Activated CD4-positive, alpha-beta T cell treated with anti-CD3 and anti-CD28 coated beads for 1 hour (primary cell): ENCODE data around the gene RXRG.

Experiments
- DNase-seq: peaks from one replicate; pipeline ENCODE4 v3.0.0-alpha.2; 2020

RXRG gene

DNA sequence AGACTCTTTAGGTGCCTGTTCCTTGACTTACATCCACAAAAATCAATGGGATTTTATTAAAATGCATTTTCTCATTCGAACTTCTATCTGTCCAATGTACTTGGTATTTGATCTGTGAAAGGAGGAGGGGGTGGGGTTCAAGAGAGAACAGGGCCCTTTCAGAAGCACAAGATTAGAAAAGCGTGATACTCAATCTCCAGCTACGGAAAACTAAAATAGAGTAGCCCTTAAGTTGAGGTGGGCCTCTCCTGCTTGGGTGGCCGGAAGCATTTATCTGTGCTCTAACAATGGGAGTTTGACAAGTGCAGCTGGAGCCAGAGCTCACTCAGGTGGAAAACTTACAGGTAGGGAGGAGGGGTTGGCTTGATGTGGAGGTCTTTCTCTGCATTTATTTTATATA is 462 bp upstream of the RXRG start:
- DNase-seq = no peak

DNA sequence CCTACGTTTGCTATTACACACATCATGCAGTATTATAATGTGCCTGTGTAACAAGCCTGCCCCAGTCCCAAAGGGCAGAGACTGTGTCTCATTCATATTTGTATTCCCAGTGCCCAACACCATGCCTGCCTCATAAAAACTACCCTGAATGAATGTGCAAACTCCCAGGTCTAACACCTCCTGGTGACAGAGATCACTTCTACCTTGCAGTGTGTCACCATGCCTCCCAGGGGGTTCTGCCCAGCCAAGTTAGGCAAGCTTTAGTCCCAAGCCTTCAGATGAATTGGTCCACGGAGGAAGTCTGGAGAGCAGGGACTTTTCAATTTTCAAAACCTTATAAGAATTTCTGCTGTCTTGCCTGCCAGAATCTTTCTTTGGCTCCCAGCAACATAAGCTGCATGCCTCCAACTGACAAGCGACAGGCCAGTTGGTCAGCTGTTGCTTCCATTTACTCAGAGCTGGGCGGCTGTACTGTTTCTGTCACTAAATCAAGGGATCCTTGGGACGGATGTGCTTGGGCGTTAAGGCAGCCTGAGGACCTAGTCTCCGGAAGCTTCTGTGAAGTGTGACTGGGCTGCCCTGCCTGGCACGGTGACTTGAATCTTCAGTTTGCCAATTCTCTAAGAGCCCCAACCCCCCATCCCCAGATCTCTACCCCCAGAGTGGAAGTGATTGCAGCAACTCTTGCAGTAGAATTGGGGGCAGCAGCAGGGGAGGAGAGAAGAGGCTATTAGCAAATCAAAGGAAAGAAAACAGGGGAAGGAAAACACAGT is 1.2 kb downstream of the RXRG start:
- DNase-seq = no peak

DNA sequence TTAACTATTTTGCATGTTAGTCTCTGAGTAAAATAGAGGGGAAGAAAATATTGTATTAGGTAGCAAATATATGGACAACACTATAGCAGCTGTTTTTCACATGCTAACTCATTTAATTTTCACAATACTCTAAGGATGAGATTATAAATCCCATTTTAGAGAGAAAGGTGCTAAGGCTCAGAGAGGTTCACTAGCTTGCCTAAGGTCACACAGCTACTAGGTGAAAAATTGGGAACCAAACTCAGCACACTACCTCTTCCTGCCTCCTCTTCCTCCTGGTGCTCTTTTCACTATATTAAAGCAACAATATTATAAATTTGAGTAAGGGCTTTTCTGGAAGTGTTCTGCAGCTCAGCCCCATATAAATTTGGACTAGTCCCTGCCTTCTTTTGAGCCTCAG is 2.3 kb downstream of the RXRG start:
- no peak for DNase-seq

DNA sequence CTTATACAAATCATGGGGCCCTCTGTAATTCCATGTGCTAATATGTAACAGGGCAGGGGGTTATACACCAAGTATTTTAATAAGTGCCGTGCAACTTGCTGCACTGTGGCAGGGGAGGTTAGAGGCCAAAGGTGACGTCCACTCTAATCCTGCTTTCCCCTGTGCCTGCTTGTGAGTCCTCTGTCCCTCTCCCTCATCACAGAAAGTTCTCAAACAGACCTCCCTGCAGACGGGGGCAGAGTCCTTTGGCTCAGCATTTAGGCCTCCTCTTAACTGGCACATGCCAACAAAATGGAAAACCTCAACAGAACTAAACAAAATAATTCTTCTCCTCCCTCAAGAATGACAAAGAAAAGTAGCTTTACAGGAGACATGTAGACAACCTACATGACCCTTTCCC is 2.9 kb downstream of the RXRG start:
- DNase-seq = no peak

DNA sequence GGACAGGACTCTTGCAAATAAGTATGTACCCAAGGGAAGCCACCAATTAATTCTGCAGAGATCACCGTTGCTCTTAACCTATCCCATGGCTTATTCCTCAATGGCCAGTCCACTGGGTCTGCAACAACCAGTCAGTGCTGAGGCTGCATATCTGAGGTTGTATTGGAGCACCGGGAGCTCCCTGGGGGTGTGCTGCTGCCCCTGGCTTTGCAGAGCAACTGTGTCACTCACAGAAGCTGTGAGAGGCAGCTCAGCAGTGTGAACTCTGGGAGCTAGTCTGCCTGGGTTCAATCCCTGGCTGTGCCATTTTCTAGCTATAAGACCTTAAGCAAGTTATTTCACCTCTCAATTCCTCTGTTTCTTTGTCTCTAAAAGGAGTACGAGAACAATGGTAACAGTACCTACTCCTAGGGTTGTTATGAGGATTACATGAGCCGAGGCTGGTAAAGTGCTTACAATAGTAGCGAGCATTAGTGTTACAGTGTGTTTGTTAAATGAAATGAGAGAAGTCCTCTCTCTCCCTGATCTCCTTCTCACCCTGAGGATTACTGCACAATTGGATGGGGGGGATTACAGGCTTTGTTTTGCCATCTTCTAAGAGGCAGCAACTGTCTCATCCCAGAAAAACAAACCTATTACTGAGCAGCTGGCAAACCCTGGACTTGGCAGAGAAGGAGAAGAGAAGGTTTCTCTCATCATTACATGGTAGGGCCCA is 3.6 kb downstream of the RXRG start:
- no peak for DNase-seq

DNA sequence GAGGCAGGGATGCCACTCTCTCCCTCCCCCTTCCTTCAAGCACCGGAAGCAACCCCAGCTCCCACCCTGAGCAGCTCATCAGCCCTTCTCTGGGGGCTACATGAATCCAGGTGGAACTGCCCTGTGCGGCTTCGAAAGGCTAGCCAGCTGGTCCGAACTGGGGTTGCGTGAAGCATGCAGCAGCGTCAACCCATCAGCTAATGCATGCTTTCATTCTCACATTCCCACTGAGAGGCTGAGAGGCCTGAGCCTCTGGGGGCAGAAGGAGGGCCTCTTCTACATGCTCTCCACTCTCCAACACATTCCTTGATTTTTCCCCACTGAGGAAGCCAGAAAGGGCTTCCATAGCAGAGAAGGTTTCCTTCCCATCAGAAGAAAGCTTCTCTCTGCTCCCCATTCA is 5.6 kb downstream of the RXRG start:
- no peak for DNase-seq

DNA sequence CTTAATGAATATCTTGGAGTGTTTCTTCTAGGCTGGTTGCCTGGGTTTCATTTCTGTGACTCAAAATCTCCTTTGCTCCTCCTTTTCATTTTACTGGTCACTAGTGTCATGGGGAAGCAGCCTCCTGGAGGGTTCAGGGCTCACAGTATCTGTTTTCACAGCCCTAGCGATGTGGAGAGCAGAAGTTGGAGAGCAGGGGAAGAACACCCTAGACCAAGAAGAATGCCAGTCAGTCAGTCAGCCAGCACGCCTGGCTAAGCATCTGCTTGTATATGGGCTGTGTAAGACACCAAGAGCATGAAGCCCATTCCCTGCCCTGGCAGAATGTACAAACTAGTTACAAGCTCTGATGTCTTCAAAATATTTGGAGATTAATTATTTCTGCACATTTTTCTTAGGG is 7.9 kb downstream of the RXRG start:
- DNase-seq = no peak

DNA sequence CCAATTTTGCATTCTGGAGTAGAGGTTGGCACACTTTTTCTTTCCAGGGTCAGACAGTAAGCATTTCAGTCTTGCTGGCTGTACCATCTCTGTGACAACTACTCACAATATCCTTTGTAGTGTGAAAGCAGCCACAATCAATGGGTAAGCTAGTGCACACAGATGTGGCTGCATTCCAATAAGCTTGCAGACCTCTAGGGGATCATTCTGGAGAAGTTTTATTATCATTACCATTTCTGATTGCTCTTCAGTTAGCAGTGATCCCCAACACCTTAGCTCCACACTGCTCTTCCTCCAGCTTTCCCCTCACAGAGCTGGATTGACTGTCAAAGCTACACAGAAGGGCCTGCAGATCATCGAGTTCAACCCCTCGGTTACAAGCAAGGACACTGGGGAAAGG is 9.1 kb downstream of the RXRG start:
- DNase-seq = no peak

DNA sequence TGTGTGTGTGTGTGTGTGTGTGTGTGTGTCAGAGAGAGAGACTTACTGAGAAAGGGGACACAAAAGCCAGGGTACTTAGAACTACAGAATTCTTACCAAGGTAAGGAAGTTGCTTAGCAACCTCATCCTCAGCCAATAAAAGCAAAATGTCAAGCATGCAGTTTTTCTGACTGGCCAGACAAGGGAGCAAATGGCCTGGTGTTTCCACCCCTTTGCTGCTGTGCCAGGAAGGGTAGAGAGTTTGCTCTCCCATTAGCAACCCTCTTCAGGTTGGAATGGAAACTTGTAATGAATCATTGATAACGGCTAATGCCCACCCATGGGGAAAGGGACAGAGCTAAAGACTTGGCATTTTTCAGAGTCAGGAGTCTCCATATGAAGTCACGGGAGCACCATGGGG is 10.6 kb downstream of the RXRG start:
- DNase-seq = no peak

DNA sequence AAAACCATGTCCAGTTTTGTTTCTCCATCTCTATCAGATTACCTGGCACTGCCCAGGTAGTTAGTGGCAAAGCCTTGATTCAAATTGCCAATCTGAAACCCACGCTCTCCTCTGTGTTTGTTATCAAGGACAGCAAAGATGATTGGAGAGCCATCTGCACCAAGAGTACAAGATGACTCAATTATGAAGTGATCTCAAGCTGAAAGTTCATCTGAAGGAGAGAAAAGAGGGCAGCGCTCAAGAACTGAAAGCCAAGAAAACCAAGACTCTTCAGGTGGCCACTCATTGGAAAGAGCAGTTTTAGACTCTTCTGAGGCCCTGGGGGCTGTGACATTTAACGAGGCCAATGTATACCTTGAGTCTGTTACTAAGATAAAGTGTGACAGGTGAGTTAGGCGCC is 13.8 kb downstream of the RXRG start:
- no peak for DNase-seq

DNA sequence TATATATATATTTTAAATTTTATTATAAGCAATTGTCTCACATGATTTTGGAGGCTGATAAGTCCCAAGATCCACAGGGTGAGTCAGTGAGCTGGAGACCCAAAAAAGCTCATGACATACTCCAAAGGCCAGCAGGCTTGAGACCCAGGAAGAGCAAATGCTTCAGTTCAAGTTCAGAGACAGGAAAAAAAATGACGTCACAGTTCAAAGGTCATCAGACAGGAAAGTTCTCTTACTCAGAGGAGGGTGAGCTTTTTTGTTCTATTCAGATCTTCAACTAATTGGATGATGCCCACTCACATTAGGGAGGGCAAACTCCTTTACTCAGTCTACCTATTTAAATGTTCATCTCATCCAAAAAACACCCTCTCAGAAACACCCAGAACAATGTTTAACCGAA is 18.2 kb downstream of the RXRG start:
- no peak for DNase-seq

DNA sequence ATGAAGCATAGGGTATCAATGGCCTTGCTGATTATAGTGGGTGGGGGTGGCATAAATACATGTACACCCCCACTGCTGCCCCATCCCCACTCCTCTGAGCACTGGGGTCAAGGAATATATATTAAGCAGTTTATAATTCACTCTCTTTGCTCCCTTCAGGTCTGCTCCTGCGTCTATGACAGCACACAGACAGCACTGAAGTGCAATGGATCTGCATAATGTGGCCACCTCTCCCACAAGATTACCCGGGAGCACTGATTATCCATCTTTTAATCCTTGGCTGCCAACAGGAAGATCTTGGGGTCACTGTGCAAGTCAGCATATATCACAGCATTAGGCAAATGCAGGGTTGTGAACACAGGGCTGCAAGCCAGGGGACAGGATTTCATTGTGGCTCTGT is 19.3 kb downstream of the RXRG start:
- no peak for DNase-seq

DNA sequence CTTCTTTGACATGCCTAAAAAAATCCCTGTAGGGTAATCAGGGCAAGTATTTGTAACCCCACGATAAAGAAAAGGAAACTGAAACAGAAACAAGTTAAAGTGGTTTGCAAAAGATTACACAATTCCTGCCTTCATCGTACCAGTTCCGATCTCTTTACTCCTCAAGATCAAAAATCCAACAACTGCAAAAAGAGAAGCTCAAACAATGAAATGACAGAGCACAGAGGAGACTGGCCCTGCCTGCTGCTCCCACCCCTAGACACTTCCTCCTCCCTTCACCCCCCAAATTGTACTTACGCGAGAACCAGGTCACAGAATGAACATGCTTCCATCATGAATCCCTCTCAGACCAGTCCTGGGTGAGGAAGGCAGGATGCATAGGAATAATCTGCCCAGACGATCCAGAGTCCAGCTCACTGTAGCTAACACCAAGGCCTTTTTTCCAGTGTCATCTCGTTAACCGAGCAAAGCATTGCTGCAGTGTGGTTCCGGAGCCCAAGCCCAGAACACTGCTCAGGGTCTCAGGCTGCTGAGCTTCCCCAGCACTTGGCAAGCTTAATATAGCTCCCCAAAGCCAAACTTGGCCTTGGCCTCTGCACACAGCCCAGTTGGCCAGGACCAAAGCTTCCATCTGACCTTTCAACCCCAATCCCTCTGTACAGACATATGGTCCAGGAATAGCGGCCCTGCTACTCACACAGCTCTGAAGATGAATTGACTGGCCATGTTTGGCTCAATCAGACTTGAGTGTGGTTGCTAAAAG is 20.3 kb downstream of the RXRG start:
- DNase-seq = no peak

DNA sequence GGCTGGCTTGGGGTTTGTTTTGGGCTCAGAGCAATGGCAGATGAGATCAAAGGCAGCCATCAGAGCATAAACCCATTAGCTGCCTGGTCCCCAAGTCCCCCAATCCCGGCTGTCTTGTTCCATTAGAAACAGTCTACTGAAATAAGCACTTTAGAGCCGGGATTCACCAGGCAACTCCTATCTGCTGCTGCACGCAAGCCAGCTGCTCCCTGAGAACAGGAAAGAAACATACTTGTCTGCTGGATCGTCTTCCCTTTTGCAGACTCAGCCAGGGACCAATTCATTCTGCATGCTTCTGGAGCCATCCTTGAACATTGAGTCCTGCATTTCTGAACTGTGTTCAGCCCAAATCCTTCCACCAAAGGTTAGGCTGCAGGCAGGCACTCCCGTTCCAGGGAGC is 21.8 kb downstream of the RXRG start:
- no peak for DNase-seq

DNA sequence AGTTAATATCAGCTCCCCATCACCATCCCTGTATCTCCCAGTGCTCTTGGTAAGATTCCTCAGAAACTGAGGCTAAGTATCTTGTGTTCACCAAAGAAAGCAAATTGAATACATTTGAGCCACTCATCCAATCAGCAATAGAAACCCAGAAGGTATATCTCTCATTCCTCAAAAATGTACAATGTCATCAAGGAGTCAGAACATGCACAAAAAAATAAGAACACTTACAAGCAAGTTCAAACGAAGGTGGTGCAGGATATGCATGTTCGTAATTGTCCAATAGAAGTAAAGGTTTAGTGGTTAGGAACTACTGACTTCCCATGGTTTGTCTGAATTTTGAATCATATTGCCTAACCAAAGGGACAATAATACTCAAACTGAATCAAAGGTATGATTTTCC is 24.3 kb downstream of the RXRG start:
- DNase-seq = no peak

DNA sequence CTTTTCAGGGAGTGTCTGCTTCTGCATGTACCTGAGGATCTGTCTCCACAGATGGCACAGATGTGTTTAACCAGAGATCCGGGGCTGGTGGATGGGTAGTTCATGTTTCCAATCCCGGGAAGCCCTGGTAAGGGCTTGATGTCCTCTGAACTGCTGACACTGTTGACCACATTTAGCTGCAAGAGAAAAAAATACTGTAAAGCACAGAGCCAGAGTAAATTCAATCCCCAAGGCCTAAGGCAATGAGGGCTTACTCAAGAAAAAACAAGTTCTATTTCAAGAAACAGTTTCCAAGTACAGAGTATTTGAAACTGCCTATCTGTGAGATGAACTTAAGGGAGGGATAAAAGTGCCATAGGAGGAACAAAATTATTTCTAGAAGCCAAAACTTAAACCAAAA is 25.1 kb downstream of the RXRG start:
- no peak for DNase-seq

DNA sequence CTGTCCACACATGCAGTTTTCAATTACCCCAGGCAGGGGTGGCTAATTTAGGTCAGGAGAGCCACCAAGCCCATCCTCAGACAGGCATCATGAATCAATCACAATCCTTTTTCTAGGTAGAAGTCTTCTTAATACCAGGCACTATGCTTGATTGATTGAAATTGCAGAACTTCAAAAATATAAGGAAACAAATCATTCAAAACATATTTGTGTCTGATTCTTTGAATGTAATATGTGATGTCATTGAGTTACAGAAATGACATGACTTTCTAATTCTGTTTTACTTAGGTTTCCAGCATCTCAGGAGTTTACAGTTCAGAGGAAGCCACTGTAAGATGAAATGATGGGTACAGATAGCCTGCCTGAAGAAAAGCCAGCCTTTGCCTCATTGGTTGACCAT is 26.7 kb downstream of the RXRG start:
- DNase-seq = no peak

DNA sequence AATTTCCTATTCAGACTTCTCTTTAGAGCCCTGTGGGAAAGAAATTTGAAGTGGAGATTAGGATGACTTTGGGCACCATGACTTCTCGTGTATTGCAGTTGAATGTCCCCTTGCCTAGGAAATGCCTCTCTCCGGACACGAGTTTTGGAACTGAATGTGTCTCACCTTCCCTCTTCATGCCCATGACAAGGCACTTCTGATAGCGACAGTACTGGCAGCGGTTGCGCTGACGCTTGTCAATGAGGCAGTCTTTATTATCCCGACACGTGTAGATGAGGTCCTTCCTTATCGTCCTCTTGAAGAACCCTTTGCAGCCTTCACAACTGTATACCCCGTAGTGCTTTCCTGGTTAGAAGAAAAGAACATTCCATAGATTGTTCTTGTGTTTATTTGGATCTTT is 28.1 kb downstream of the RXRG start:
- no peak for DNase-seq

DNA sequence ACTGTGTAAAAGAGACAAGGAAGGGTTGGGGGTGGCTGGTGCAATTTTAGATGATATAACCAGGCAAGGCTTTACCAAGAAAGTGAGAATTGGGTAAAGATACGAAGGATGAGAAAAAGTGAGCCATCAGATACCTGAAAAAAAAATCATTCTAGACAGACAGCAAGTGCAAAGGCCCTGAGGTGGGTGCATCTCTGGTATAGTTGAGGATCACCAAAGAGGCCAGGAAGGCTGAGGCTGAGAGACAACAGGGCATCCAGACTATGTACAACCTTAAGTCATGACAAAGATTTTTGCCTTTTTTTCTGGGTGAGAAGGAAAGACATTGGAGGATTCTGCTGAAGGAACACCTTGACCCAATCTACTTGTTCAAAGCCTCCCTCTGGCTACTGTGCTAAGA is 29.9 kb downstream of the RXRG start:
- no peak for DNase-seq

DNA sequence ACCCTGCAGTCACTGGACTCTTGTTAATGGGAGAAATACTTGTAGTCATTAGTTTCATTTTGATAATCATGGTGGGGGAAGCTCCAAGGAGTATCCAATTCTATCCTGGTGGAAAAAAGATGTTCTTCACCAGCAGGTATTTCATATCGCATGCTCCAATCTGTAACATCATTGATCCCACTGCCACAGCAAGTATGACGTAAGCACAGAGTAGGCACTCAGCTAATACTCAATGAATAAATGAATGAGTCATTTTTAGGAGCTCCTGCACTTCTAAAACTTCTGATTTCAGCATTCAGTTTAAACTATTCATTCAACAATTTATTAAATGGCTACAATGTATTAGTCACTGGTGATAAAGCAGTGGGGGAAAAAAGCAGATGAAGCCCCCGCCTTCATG is 30.3 kb downstream of the RXRG start:
- DNase-seq = no peak

DNA sequence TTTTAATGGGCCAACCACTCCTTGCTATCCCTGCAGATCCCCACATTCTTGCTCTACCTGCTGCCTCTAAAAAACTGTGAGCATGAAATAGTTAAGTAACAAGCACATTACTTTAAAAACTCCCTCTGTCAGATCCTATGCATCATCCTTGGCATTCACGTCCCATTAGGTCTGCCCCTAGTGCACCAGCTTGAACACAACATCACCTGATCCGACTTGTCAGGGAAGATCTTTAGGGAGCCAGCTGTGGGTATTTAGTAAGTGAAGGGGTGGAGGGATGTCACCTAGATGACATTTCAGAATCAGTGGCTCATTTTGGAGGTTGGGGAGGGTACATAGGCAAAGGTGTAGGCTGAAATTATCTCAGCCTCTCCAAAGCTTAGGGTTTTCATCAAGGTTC is 33.5 kb downstream of the RXRG start:
- no peak for DNase-seq

DNA sequence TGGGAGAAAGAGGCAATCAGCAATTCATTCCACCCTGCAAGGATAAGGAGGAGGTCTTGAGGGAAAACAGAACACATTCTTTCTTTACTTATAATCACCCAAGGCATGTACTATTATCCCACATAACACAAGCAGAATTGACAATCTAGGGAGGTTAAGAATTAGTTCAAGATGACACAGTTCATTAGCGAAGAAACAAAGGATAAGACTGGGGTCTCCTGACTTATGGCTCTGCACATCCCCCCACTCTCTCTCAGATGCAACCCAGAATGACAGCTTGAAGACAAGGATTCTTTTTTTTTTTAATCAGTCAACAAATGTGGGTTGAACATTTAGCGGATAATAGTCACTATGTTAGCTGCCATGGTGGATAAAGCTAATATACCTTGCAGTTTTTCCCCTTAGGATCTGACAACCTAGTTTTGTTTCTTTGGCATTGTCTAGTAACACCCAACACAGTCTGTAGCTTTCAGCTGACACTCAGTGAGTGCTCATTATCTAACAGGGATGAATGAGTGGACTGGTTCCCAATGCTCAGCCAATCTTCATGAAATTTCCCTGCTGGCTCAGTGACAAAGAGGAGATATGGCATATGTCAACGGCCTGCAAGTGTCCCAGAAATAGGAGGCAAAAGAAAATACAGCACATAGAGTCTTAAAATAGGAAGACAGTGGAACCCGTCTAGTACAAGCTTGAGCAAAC is 35.1 kb downstream of the RXRG start:
- DNase-seq = no peak

DNA sequence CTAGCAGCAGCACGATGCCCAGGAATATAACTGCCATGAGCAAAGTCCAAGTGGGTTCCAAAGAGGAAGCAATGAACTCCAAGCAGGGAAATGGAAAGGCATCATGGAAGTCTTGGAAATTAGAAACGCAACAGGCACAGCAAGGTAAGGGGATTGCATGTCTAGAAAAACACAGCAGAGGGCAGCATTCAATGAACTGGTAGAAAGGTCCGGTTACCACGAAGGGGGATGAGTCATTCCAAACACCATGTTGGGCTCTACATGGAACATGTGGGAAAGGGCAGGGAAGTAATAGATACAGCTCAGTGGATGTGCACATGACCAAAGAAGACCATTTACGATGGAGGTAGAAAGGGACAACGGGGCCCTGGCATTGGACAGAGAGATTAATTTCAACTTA is 36.4 kb downstream of the RXRG start:
- DNase-seq = no peak

DNA sequence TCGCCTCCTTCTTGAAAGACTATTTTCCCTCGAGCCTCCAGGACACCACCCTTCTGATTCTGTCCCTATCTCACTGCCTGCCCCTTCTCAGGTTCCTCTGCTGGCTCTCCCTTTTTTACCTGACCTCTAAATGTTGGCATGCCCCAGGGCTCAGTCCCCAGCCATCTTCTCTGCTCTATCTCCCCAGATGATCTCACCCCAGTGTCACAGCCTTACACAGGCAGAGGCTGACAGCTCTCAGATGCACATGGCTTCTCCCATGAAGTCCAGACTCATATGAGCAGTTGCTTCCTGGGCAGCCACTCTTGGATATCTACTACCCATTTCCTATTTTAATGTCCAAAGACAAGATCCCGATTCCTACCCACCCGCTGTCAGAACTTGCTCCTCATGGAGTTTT is 37.5 kb downstream of the RXRG start:
- no peak for DNase-seq
